SK-N-SH treated with all-trans-retinoic acid at 6 μM for 48 hours (cell line): ENCODE results near the gene IL1RL1.
A peak's percentile ranks its signal among the peaks of the same experiment; 100 is the strongest.

Source experiments
- ATAC-seq: fragments of 200-7000 bp; cut with Tn5 transposase; 3 replicates; pipeline ENCODE4 v1.9.1; 2020; ENCODE audit warnings: mild to moderate bottlenecking, moderate library complexity
- ARNTL ChIP-seq: fragments of 450-650 bp; formaldehyde crosslinking; IDR thresholded peaks from 2 replicates; pipeline ENCODE4 v1.5.0; 2020; ENCODE audit warnings: low read depth, mild to moderate bottlenecking, moderate library complexity, borderline replicate concordance
- BACH2 ChIP-seq: fragments of 250-450 bp; sonication (Bioruptor Pico); IDR thresholded peaks from 2 replicates; pipeline ENCODE4 v1.9.0; 2021; ENCODE audit warnings: mild to moderate bottlenecking, borderline replicate concordance
- CREB5 ChIP-seq: fragments of 250-450 bp; sonication (Bioruptor Pico); IDR thresholded peaks from 2 replicates; pipeline ENCODE4 v1.5.1; 2020; ENCODE audit warnings: low read depth, mild to moderate bottlenecking, moderate library complexity
- CSRNP3 ChIP-seq: fragments of 250-450 bp; sonication (Bioruptor Pico); IDR thresholded peaks from 2 replicates; pipeline ENCODE4 v1.5.1; 2021; ENCODE audit warnings: mild to moderate bottlenecking, moderate library complexity
- GLIS3 ChIP-seq: fragments of 250-450 bp; sonication (Bioruptor Pico); IDR thresholded peaks from 2 replicates; pipeline ENCODE4 v1.5.0; 2020; ENCODE audit warnings: mild to moderate bottlenecking, moderate library complexity
- ISL1 ChIP-seq: fragments of 250-450 bp; sonication (Bioruptor Pico); IDR thresholded peaks from 2 replicates; pipeline ENCODE4 v2.1.2; 2022; ENCODE audit warnings: mild to moderate bottlenecking, moderate library complexity
- OSR1 ChIP-seq: fragments of 250-450 bp; sonication (Bioruptor Pico); IDR thresholded peaks from 2 replicates; pipeline ENCODE4 v1.8.0; 2022; ENCODE audit warnings: moderate library complexity, mild to moderate bottlenecking, inconsistent platforms
- PATZ1 ChIP-seq: fragments of 250-450 bp; sonication (Bioruptor Pico); IDR thresholded peaks from 2 replicates; pipeline ENCODE4 v1.8.0; 2020; ENCODE audit warnings: mild to moderate bottlenecking, moderate library complexity, borderline replicate concordance
- POU6F1 ChIP-seq: fragments of 250-450 bp; sonication (Bioruptor Pico); IDR thresholded peaks from 2 replicates; pipeline ENCODE4 v1.8.0; 2021; ENCODE audit warnings: low read depth, mild to moderate bottlenecking, moderate library complexity, borderline replicate concordance
- PPARA ChIP-seq: fragments of 250-450 bp; sonication (Bioruptor Pico); IDR thresholded peaks from 2 replicates; pipeline ENCODE4 v1.5.0; 2020; ENCODE audit warnings: mild to moderate bottlenecking, borderline replicate concordance
- RARB ChIP-seq: fragments of 250-450 bp; sonication (Bioruptor Pico); IDR thresholded peaks from 2 replicates; pipeline ENCODE4 v1.8.0; 2021; ENCODE audit warnings: mild to moderate bottlenecking, moderate library complexity
- SNAI2 ChIP-seq: fragments of 250-450 bp; sonication (Bioruptor Pico); IDR thresholded peaks from 2 replicates; pipeline ENCODE4 v1.5.0; 2020; ENCODE audit warnings: mild to moderate bottlenecking, moderate library complexity
- TCF4 ChIP-seq: fragments of 250-450 bp; sonication (Bioruptor Pico); IDR thresholded peaks from 2 replicates; pipeline ENCODE4 v1.8.0; 2021; ENCODE audit warnings: mild to moderate bottlenecking, moderate library complexity, borderline replicate concordance
- TOX ChIP-seq: fragments of 250-450 bp; sonication (Bioruptor Pico); IDR thresholded peaks from 2 replicates; pipeline ENCODE4 v1.8.0; 2021; ENCODE audit warnings: mild to moderate bottlenecking, moderate library complexity, borderline replicate concordance
- TSHZ2 ChIP-seq: fragments of 250-450 bp; sonication (Bioruptor Pico); IDR thresholded peaks from 2 replicates; pipeline ENCODE4 v1.5.0; 2020; ENCODE audit warnings: mild to moderate bottlenecking, moderate library complexity
- ZC3H10 ChIP-seq: fragments of 250-450 bp; sonication (Bioruptor Pico); IDR thresholded peaks from 2 replicates; pipeline ENCODE4 v1.5.1; 2021; ENCODE audit warnings: mild to moderate bottlenecking, moderate library complexity
- ZFP3 ChIP-seq: fragments of 250-450 bp; sonication (Bioruptor Pico); IDR thresholded peaks from 2 replicates; pipeline ENCODE4 v1.5.0; 2020; ENCODE audit warnings: mild to moderate bottlenecking, moderate library complexity
- ZFP30 ChIP-seq: fragments of 450-650 bp; formaldehyde crosslinking; IDR thresholded peaks from 2 replicates; pipeline ENCODE4 v1.5.0; 2022; ENCODE audit warnings: mild to moderate bottlenecking, moderate library complexity
- ZNF70 ChIP-seq: fragments of 450-650 bp; formaldehyde crosslinking; IDR thresholded peaks from 2 replicates; pipeline ENCODE4 v1.5.0; 2020; ENCODE audit warnings: mild to moderate bottlenecking, moderate library complexity

IL1RL1 gene

GRCh38 chr2:102355526-102356380, 44.4 kb downstream of the IL1RL1 start, which contains the start of gene IL18R1:
Gene IL18R1 (plus strand): TSS chr2:102355796. CDS start chr2:102362661, 6,865 bp downstream.
- TF ChIP-seq CREB5 (CRISPR knock-in tag): no peak
- TF ChIP-seq ZFP3 (CRISPR knock-in tag): no peak
- TF ChIP-seq ZNF70 (CRISPR knock-in tag): no peak
- no peak for TF ChIP-seq TOX
- TF ChIP-seq ISL1 (CRISPR knock-in tag): no peak
- TF ChIP-seq PPARA (CRISPR knock-in tag): no peak
- no peak for TF ChIP-seq POU6F1 (CRISPR knock-in tag)
- peak; percentile 100 for ATAC-seq

GRCh38 chr2:102356381-102356712, 45.0 kb downstream of the IL1RL1 start:
- ATAC-seq: no peak
- TF ChIP-seq BACH2 (CRISPR knock-in tag) (no peak), PATZ1 (CRISPR knock-in tag) (no peak), GLIS3 (CRISPR knock-in tag) (no peak), ARNTL (CRISPR knock-in tag) (no peak)

GRCh38 chr2:102356741-102357140, 45.4 kb downstream of the IL1RL1 start:
- TF ChIP-seq OSR1 (CRISPR knock-in tag) (no peak), ISL1 (CRISPR knock-in tag) (no peak), ZFP30 (CRISPR knock-in tag) (no peak), ZC3H10 (CRISPR knock-in tag) (no peak), CSRNP3 (CRISPR knock-in tag) (no peak), CREB5 (CRISPR knock-in tag) (no peak), ZFP3 (CRISPR knock-in tag) (no peak), PATZ1 (CRISPR knock-in tag) (no peak), ARNTL (CRISPR knock-in tag) (no peak), POU6F1 (CRISPR knock-in tag) (no peak), PPARA (CRISPR knock-in tag) (no peak), TOX (no peak), SNAI2 (CRISPR knock-in tag) (no peak), ZNF70 (CRISPR knock-in tag) (no peak), TSHZ2 (no peak), TCF4 (CRISPR knock-in tag) (no peak), GLIS3 (CRISPR knock-in tag) (no peak), RARB (CRISPR knock-in tag) (no peak)
- no peak for ATAC-seq
